Thoracic aorta (tissue), 2 donors: ENCODE measurements around the gene NKD1. TPM values are rescaled to one million over a fixed set of nuclear protein-coding genes. Genes with fewer than 3 reads are reported as not detected.

Experiments
- ATAC-seq: fragments of 150-250 bp; one replicate; pipeline ENCODE4 v1.8.0; 2017; ENCODE audit warnings: low read depth; ENCODE audit not compliant: insufficient number of reproducible peaks, low FRiP score
- DNase-seq: peaks from one replicate; pipeline ENCODE4 v3.0.0-alpha.2; 2020; ENCODE audit warnings: low spot score
- H3K27ac ChIP-seq, 2 donors: fragments of 200-600 bp; sonication (generic); 1 replicate in 1 of 2; 2 replicates in 1 of 2; pipeline ENCODE4 v1.5.1; 2016; ENCODE audit warnings: mild to moderate bottlenecking in 2 of 2, moderate library complexity in 2 of 2
- H3K27me3 ChIP-seq: fragments of 200-600 bp; sonication (generic); replicated peaks from 2 replicates; pipeline ENCODE4 v1.6.0; 2016; ENCODE audit warnings: mild to moderate bottlenecking; ENCODE audit not compliant: insufficient read depth
- H3K36me3 ChIP-seq: fragments of 200-600 bp; sonication (generic); one replicate; pipeline ENCODE4 v1.5.1; 2016
- H3K4me1 ChIP-seq, 2 donors: fragments of 200-600 bp; sonication (generic); 1 replicate in 1 of 2; 2 replicates in 1 of 2; pipeline versions ENCODE4 v1.5.1 to v1.6.0; 2016; ENCODE audit warnings: low read depth in 2 of 2, mild to moderate bottlenecking in 1 of 2; ENCODE audit not compliant: control insufficient read depth in 1 of 2
- H3K4me3 ChIP-seq: fragments of 200-600 bp; sonication (generic); 2 replicates; pipeline ENCODE4 v1.5.1; 2016; ENCODE audit warnings: mild to moderate bottlenecking
- H3K9me3 ChIP-seq: fragments of 200-600 bp; sonication (generic); 2 replicates; pipeline ENCODE4 v1.5.1; 2016
- total RNA-seq, 2 donors: library from RNA; depleted of rRNA; stranded (reverse); fragments of >200 nt; gene quantifications; one replicate each; pipeline versions ENCODE4 v1.1.0 to v1.2.3, GENCODE V29; 2016
- TF ChIP-seq, protein P1 (sequence below): fragments of 200-600 bp; sonication (generic); IDR thresholded peaks from one replicate; pipeline ENCODE4 v1.5.1; 2019; ENCODE audit warnings: antibody characterized with exemption

Gene NKD1
- total RNA-seq, 2 donors from 2014 or later, result 30.2 to 41.7 TPM

DNA sequence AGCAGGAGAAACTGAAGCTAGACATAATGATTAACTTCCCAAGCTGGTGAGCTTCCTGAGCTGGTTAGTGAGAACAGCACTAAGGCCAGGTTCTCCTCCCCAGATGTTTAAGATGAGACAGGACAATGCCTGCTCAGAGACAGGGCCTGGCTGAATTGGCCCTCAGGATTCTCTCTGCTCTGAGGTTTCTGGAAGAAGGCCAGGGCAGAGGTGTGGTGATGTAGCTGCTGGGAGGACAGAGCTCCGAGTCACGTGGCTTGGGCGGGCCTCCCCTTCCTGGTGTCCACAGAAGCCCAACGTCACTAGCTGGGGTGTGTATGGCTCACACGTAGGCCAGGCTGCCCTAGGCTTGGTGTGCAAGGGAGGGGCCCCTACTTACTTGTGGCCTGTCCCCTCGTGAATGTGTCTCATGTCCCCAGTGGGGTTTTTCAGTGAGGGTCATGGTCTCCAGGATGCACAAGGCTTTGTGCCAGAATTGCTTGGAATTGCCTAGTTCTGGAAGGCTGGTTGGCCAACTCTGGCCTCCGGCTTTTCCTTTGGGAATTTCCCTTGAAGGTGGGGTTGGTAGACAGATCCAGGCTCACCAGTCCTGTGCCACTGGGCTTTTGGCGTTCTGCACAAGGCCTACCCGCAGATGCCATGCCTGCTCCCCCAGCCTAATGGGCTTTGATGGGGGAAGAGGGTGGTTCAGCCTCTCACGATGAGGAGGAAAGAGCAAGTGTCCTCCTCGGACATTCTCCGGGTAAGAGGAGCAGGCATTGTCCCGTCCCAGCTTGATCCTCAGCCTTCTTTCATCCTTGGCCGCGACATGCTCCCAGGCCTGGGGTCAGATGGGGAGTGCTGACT is 148.6 kb downstream of the NKD1 start:
- H3K27ac ChIP-seq, result peak overlapping the region; percentile 33 to 65

DNA sequence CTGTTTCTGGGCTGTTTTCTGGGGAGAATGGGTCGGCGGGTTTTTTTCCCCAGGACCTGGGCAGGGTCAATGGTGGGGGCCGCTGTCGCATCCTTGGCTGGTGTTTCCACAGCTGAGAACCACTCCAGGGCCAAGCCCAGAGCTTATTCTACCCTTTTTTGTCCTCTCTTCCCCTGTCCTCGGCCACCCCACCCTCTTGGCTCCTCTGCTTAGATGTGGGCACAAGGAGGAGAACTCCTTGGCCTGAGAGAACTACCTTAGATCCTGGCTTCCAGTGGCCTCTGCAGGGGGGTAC is 149.2 kb downstream of the NKD1 start:
- no peaks in the 10 kb centered on the region for H3K9me3 ChIP-seq
- TF ChIP-seq, protein P1, sequence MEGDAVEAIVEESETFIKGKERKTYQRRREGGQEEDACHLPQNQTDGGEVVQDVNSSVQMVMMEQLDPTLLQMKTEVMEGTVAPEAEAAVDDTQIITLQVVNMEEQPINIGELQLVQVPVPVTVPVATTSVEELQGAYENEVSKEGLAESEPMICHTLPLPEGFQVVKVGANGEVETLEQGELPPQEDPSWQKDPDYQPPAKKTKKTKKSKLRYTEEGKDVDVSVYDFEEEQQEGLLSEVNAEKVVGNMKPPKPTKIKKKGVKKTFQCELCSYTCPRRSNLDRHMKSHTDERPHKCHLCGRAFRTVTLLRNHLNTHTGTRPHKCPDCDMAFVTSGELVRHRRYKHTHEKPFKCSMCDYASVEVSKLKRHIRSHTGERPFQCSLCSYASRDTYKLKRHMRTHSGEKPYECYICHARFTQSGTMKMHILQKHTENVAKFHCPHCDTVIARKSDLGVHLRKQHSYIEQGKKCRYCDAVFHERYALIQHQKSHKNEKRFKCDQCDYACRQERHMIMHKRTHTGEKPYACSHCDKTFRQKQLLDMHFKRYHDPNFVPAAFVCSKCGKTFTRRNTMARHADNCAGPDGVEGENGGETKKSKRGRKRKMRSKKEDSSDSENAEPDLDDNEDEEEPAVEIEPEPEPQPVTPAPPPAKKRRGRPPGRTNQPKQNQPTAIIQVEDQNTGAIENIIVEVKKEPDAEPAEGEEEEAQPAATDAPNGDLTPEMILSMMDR, result no peak
- no peak for DNase-seq
- H3K36me3 ChIP-seq, result no peaks in the 10 kb centered on the region
- H3K4me1 ChIP-seq, result peaks cover 15 to 47% of the 10 kb centered on the region in 2 donors
- no peaks in the 10 kb centered on the region for H3K27me3 ChIP-seq
- H3K4me3 ChIP-seq, result peak overlapping the region; percentile 69
- H3K27ac ChIP-seq, result peak overlapping the region; percentile 33 to 65
- ATAC-seq, result no peak

More for the DNA sequence above, 148.6 kb downstream of the NKD1 start:
- Histone ChIP-seq H3K4me1 (peaks cover 15 to 48% of the 10 kb centered on the region in 2 donors), H3K36me3 (no peaks in the 10 kb centered on the region), H3K4me3 (no peak overlapping the region), H3K9me3 (no peaks in the 10 kb centered on the region), H3K27me3 (no peaks in the 10 kb centered on the region)
- TF ChIP-seq, protein P1, result no peak
- DNase-seq (peak; percentile 50), ATAC-seq (peak; percentile 35)

DNA sequence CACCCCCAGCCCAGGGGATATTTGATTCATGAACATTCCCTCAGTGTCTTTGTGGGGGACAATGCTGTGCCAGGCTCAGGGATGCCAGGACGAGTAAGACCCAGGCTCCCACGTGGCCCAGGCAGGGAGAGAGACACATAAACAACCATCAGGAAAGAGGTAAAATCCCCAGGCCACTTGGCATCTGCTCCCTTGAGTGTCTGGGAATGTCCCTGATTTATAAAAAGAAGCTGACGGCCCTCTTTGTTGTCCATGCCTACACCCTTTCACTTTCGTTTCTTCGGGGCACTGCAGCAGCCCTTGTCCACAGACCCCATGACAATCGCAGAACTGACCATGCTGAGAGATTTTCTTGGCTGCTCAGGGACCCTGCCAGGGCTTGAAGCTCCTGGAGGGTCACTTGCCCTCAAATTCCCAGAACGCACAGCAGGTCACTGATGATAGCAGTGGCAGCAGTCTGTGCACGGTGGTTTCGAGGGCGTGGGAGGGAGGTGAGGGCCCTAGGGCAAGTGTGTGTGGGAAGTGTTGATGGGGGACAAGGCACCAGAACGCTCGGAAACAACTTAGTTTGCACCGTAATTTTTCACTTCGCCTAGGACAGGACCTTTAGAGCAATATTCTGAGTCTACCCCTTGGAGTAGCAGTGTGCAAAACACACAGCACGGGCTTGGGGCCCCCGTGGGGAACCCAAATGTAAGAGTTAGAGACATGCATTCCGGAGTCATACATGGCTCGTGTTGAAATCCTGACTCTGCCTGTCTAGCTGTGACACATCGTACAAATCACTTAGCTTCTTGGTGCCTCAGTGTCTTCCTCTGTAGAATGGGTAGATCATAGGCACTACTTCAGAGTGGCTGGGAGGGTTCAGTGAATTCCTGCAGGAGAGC is 149.9 kb downstream of the NKD1 start:
- peaks cover 15 to 39% of the 10 kb centered on the region in 2 donors for H3K4me1 ChIP-seq
- ATAC-seq (no peak), DNase-seq (no peak)
- TF ChIP-seq, protein P1, result no peak
- no peaks in the 10 kb centered on the region for H3K27me3 ChIP-seq
- no peaks in the 10 kb centered on the region for H3K9me3 ChIP-seq
- no peaks in the 10 kb centered on the region for H3K36me3 ChIP-seq
- peak overlapping the region; percentile 33 to 65 for H3K27ac ChIP-seq
- H3K4me3 ChIP-seq, result peak overlapping the region; percentile 69

Other genes with a start within 250 kb of the NKD1 start
- 10 to 100 TPM; 56.9 to 63.5 TPM for gene BRD7, start 179.4 kb upstream of the NKD1 start, total RNA-seq
- 1 to 10 TPM; 3.3 to 4.6 TPM for gene SNX20, start 132.9 kb downstream of the NKD1 start, total RNA-seq
- gene NOD2, start 145.2 kb downstream of the NKD1 start, total RNA-seq, result 10 to 100 TPM in 1 of 2 donors, 1 to 10 TPM in 1; 7.4 to 10.9 TPM
- gene CYLD, start 193.7 kb downstream of the NKD1 start, total RNA-seq, result 10 to 100 TPM; 53.9 to 91.9 TPM